Calu3 (cell line): ENCODE results near the gene NUDT22. TPM values are rescaled to one million over a fixed set of nuclear protein-coding genes. Genes with fewer than 3 reads are reported as not detected.
A peak's percentile ranks its signal among the peaks of the same experiment; 100 is the strongest.

Experiments
- BruUV-seq: library from RNA; stranded (reverse); fragments of 400-500 nt; replicated peaks from 2 replicates; lab custom pipeline; 2021; lab: Mats Ljungman, UMichigan
- CTCF ChIA-PET: fragments of 300-600 bp; sonication (Branson Sonifier 250); formaldehyde crosslinking; loops from one replicate; lab custom pipeline; 2022; ENCODE audit warnings: antibody characterized with exemption; lab: Charles Lee
- DNase-seq: peaks from one replicate; pipeline ENCODE4 v3.0.0; 2022
- H3K27ac Mint-ChIP-seq: one replicate; pipeline ENCODE4 v1.8.0; 2022; ENCODE audit warnings: mixed read lengths; ENCODE audit not compliant: unreplicated experiment
- H3K27me3 Mint-ChIP-seq: one replicate; pipeline ENCODE4 v1.8.0; 2022; ENCODE audit warnings: mixed read lengths; ENCODE audit not compliant: unreplicated experiment
- H3K36me3 Mint-ChIP-seq: one replicate; pipeline ENCODE4 v1.8.0; 2022; ENCODE audit warnings: mild to moderate bottlenecking, moderate library complexity, mixed read lengths; ENCODE audit not compliant: insufficient read depth, unreplicated experiment
- H3K4me1 Mint-ChIP-seq: one replicate; pipeline ENCODE4 v1.8.0; 2022; ENCODE audit warnings: mild to moderate bottlenecking, low read depth, mixed read lengths; ENCODE audit not compliant: unreplicated experiment
- H3K4me3 Mint-ChIP-seq: one replicate; pipeline ENCODE4 v1.8.0; 2022; ENCODE audit warnings: mild to moderate bottlenecking, low read depth, moderate library complexity, mixed read lengths; ENCODE audit not compliant: unreplicated experiment
- H3K9me3 Mint-ChIP-seq: one replicate; pipeline ENCODE4 v1.8.0; 2022; ENCODE audit warnings: low read depth, mixed read lengths; ENCODE audit not compliant: unreplicated experiment
- CTCF ChIP-seq: fragments of 200-600 bp; IDR thresholded peaks from one replicate; pipeline ENCODE4 v1.8.0; 2022; ENCODE audit warnings: antibody characterized with exemption; ENCODE audit not compliant: unreplicated experiment
- intact Hi-C: fragments of 100-400 bp; cut with micrococcal nuclease; formaldehyde crosslinking; loops from one replicate; pipeline ENCODE4 v1.10.0; 2022; ENCODE audit not compliant: unreplicated experiment
- total RNA-seq: library from RNA; stranded (reverse); gene quantifications from 2 replicates; pipeline ENCODE4 v1.2.3, GENCODE V29; 2022

NUDT22 gene
- total RNA-seq, 1 experiment from 2014 or later: 58.7 TPM

- Mint-ChIP-seq H3K9me3 (no peaks in the 10 kb centered on the region), H3K4me1 (peaks cover 18% of the 10 kb centered on the region), H3K36me3 (peaks cover 48% of the 10 kb centered on the region), H3K27ac (no peak overlapping the region), H3K4me3 (no peak overlapping the region), H3K27me3 (no peaks in the 10 kb centered on the region)
- DNase-seq: no peak
- no peak for TF ChIP-seq CTCF
- intact Hi-C loops: no loop called here
- BruUV-seq: no TSS peak
- CTCF ChIA-PET: no interaction called here
Measured at GRCh38 chr11:64264371-64264852, 38.3 kb downstream of the NUDT22 start.

GRCh38 chr11:64265176-64266160 lies 39.4 kb downstream of the NUDT22 start:
- Mint-ChIP-seq H3K27me3 (no peaks in the 10 kb centered on the region), H3K36me3 (peaks cover 50% of the 10 kb centered on the region), H3K9me3 (no peaks in the 10 kb centered on the region), H3K4me1 (peaks cover 18% of the 10 kb centered on the region), H3K27ac (peak overlapping the region; percentile 21), H3K4me3 (no peak overlapping the region)
- CTCF ChIA-PET: interaction anchor here (0.6 kb wide), 1 partner anchor 20 kb away, joined by 4 read pairs; no protein-coding TSS in a partner anchor
- no TSS peak for BruUV-seq
- TF ChIP-seq CTCF: no peak
- no peak for DNase-seq
- intact Hi-C loops: no loop called here

DNA sequence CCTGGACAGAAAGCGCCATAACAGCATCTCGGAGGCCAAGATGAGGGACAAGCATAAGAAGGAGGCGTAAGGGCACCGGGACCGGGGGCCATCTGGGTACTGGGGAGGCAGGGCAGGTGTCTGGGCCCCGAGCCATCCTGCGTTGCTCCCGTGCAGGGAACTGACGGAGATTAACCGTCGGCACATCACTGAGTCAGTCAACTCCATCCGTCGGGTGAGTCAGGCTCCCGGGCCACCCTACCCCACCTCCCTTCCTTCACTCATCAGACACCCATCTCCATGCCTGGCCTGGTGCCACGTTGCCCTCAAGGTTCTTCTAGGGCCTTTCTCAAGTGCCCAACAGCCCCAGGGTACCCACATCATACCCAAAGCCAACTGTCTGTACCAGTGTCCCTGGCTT lies 40.3 kb downstream of the NUDT22 start:
- Mint-ChIP-seq H3K4me3 (no peak overlapping the region), H3K9me3 (no peaks in the 10 kb centered on the region), H3K27ac (no peak overlapping the region), H3K27me3 (no peaks in the 10 kb centered on the region), H3K4me1 (peaks cover 18% of the 10 kb centered on the region), H3K36me3 (peaks cover 59% of the 10 kb centered on the region)
- no TSS peak for BruUV-seq
- CTCF ChIA-PET: no interaction called here
- DNase-seq: no peak
- intact Hi-C loops: no loop called here
- no peak for TF ChIP-seq CTCF

- Mint-ChIP-seq H3K9me3 (no peaks in the 10 kb centered on the region), H3K27ac (no peak overlapping the region), H3K4me1 (peaks cover 18% of the 10 kb centered on the region), H3K27me3 (no peaks in the 10 kb centered on the region), H3K36me3 (peaks cover 61% of the 10 kb centered on the region), H3K4me3 (no peak overlapping the region)
- no TSS peak for BruUV-seq
- intact Hi-C loops: no loop called here
- no peak for TF ChIP-seq CTCF
- no peak for DNase-seq
- CTCF ChIA-PET: interaction anchor here (0.7 kb wide), 1 partner anchor 17 kb away, joined by 8 read pairs; no protein-coding TSS in a partner anchor
Measured at GRCh38 chr11:64267207-64267945, 41.3 kb downstream of the NUDT22 start.
